ENCODE data around the gene MPC2.
"Not testable (repeated sequence)": the region's sequence is repeated elsewhere in the genome, so short reads cannot be mapped to it uniquely, and the experiment has no call there.

Gene MPC2

DNA sequence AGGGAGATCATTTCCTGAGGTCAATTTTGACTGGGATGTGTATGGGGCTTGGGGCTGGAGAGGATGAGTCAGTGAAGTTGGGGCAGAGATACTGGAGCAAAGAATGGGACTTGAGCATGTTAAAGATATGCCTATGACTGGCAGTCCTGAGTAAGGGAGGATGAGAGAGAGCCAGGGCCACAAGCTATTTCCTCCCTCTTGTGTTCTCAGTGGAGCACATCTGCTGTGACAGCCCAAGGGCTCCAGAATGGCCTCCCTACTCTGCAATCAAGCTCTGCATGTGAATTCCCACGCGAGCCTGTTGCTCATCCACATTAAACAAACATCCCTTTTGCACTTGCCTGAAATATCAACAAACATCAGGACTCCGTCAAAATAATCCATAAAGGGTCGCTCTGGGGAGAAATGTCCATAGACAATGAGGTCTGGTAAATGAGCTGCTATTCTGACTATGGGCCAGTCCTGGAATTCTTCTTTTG, 32.2 kb downstream of the MPC2 start:
- DNase-seq, result no peak

GRCh38 chr1:167900907-167901306, 36.0 kb downstream of the MPC2 start:
- no peak for DNase-seq

DNA sequence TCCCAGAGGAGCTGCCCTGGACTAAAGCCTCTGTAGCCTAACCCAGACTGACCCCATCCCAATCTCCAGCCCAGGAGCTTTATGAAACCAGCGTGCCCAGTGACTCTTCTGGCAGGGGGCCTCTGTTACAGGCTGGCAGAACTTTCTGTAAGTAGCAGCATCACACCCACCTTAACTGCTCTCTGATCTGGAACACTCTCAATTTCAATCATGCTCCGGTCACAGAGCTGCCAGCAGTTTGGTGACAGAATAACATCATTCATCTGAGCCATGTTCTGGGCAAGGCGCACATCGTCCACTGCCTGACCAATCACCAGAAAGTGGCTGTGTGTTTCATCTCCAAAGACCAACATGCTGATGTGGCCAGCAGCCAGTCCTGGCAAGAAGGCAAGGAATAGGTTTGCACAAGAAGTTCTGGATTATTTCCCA, 37.6 kb downstream of the MPC2 start:
- no peak for DNase-seq

GRCh38 chr1:167898578-167899222, 38.2 kb downstream of the MPC2 start:
- no peak for DNase-seq

GRCh38 chr1:167893798-167894197, 43.1 kb downstream of the MPC2 start:
- DNase-seq, result no peak

DNA sequence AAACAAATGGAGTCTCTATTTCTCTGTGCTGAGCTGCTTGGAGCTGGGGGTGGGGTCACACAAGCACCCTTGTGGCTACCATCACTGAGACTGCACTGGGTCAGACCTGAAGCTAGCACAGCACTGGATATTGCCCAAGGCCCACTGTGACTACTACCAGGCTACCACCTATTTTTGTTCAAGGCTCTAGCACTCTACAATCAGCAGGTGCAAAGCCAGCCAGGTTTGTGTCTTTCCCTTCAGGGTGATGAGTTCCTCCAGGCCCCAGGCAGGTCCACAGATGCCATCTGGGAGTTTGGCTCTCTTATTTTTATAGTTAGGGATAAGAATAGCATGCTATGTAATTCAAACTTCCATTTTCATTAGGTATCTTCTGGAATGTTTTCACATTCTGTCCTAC, 46.5 kb downstream of the MPC2 start:
- DNase-seq, result no peak

- not testable (repeated sequence) for DNase-seq
Observed at GRCh38 chr1:167887187-167887586, 49.7 kb downstream of the MPC2 start.

GRCh38 chr1:167882376-167882775, 54.5 kb downstream of the MPC2 start:
- DNase-seq, result no peak

- DNase-seq, result no peak
Observed at GRCh38 chr1:167881786-167882185, 55.1 kb downstream of the MPC2 start.

GRCh38 chr1:167881069-167881468, 55.8 kb downstream of the MPC2 start:
- no peak for DNase-seq

- DNase-seq, result no peak
Observed at GRCh38 chr1:167880580-167881021, 56.3 kb downstream of the MPC2 start.

DNA sequence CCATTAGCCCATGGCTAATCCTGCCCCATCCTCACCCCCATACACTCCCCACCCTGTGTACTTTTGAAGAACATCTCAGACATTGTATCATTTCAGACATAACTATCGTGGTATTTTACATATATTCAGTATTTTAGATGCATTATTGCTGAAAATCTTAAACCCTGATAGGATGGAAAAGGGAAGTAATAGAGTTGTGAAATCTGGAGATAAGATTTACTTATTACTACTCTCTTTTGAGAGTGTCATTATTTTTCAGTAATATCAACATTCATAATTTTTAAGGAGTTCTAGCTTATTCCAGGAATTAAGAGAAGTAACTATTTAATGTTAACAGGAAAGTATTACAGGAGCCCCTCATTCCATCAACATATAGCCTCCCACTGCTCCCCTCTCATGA, 57.4 kb downstream of the MPC2 start:
- no peak for DNase-seq

DNA sequence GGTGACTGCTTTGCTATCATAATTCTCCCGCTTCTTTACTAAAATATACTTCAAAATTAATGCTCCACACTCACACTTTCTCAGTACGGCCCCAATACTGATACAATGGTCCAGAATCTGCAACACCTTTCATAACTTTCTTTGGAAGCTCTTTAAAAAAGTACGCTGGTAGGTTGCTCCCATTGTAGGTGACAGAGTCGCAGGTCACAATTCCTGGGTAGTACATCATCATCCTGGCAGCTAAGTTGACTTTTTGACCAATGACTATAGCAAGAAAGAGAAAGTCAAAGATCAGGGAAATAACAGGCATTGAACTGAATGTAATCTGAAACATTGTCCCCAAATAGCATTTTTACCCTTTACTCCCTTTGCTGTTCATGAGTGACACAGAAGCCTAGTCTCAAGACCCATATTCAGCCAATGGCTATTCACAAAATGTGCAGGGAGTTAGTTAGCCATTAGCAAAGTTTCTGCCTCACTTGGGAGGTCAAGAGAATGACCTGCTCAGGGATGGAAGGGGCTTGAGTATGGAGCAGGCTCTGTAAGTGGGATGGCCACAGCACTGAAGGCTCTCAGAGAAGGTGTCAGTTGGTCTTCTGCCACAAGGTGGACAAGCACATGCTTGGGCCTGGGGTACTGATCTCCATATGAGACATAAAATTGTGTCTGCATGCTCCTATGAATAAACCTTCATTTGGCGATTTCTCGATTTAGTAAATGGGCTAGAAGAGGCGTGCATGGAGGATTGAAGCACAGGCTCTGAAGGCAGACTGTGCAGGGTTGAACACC, 58.3 kb downstream of the MPC2 start:
- no peak for DNase-seq

GRCh38 chr1:167876597-167877175, 60.2 kb downstream of the MPC2 start:
- DNase-seq, result no peak

DNA sequence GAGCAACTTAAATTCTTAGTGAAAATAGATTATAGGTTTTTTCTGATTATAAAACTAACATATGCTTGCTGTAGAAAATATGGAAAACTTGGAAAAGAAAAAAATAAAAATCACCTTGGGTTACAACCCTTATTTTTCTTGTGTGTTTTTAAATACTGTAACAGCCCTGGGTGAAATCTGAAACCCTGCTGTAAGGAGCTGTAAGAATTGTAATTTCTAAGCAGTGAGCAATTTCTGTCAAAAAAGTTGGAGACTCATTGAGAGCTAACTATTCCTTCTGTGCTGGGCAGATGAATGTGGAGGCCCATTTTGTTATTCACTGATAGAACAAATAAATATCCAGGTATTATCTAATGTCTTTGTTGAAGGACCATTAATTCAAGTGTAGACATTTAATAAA, 65.5 kb downstream of the MPC2 start:
- DNase-seq, result no peak

DNA sequence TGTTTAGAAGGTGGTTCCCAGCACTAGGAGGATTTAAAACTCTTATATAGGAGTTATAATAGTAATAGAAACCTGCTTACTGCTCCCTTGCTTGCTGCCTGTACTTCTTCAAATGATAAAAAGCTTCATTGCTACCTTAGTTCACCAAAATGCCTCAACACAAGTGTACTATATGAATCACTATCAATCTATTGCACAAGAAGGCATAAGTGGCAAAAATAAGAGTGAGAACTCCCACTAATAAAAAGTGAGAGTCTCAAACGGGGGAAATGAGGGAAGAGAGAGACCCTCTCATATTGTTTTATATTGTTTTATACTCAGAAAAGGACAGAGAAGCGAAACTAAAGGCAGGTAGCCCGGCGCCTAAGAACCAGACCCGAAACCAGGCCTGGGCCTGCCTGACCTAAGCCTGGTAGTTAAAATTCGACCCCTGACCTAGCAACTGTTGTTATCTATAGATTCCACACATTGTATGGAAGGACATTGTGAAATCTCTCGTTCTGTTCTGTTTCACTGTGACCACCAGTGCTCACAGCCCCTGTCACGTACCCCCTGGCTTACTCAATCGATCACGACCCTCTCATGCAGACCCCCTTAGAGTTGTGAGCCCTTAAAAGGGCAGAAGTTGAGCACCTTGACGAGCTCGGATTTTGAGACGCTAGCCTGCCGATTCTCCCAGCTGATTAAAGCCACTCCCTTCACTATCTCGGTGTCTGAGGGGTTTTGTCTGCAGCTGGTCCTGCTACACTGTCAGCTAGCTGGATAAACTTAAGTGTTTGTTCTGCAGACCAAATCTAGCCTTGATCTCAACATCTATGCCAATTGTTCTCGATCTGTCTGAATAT, 67.5 kb downstream of the MPC2 start:
- DNase-seq, result not testable (repeated sequence)

- not testable (repeated sequence) for DNase-seq
Observed at GRCh38 chr1:167866739-167867414, 70.0 kb downstream of the MPC2 start.

Data from activated T-cell treated with anti-CD3 and anti-CD28 coated beads, Interleukin-2, amount 50 U/mL, for 48 hours (primary cell).